IPS-18c (cell line): ENCODE data around the gene CCL4.
"Not testable (repeated sequence)": the region's sequence is repeated elsewhere in the genome, so short reads cannot be mapped to it uniquely, and the experiment has no call there.

Experiments used
- H3K4me3 ChIP-seq: 2 replicates; pipeline ENCODE4 v1.7.0; 2013; ENCODE audit warnings: low read depth, mild to moderate bottlenecking, low read length, moderate library complexity; ENCODE audit not compliant: insufficient read depth
- H3K9me3 ChIP-seq: one replicate; pipeline ENCODE4 v1.6.1; 2013; ENCODE audit warnings: mild to moderate bottlenecking, low read length, moderate library complexity; ENCODE audit not compliant: control insufficient read depth, insufficient read depth

CCL4 gene

DNA sequence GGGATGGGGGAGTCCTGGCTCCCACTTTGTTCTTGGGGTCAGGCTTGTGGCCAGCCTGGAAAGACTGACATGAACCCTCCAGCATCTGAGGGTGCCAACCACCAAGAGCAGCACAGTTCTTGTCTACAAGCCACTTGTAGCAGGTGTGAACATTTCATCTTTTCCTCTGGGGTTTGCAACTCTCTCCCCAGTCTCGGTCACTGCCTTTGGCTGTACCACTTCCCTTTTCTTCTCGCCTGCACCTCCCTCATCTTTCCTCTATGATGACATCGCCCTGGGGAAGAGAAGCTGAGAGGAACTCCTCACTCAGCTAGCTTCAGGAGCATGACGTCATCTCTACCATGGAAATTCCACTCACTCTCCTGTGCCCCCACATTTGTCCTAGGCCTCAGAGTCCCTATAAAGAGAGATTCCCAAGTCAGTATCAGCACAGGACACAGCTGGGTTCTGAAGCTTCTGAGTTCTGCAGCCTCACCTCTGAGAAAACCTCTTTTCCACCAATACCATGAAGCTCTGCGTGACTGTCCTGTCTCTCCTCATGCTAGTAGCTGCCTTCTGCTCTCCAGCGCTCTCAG is at the start of gene CCL4:
TSS of gene CCL4 (plus strand) at position 427 of the 575 bp plus-strand sequence. CDS start at position 506, 79 bp downstream.
- not testable (repeated sequence) for H3K9me3 ChIP-seq, H3K4me3 ChIP-seq

DNA sequence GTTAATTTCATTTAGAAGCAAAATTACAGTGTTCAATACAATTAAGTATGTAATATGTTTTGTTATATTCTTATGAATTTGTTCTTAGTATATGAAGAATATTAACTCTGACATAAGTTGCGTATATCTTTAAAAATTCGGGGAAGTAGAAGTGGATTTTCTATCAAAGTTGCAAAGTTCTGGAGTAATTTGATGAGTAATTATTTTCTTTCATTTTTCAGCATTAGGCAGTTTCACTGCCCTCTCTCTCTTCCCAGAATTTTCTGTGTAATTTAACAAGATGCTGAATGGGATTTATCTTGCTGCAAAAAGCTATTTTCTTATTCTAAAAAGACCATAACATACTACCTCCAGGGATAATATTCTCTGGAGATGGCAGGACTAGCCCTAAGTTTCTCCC is 48.5 kb upstream of the CCL4 start:
- Histone ChIP-seq H3K9me3 (no peaks in the 10 kb centered on the region), H3K4me3 (no peak overlapping the region)

DNA sequence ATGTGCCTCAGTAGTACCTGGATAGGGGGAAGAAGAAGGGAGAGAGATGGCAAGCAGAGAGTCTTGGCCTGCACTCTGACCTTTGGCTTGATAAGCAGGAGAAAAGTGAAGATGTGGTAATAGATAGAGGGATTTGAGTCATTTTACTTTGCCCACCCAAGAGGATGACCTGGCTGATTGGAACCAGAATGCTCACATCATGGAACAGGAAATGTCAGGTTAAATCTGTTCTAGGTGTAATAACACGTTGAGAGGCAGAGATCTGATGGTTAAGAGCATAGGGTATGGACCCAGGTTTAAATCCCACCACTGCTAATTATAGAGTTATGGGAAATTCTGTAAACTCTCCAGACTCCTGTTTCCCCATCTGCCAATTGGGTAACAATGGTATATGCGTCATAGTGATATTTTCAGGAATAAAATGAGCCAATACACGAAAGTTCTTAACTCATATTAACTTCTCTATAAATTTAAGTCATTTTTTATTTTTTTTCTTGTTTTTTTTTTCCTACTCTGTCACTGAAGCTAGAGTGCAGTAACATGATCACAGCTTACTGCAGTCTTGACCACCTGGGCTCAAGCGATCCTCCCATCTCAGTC is 47.6 kb upstream of the CCL4 start:
- H3K4me3 ChIP-seq, result no peak overlapping the region

DNA sequence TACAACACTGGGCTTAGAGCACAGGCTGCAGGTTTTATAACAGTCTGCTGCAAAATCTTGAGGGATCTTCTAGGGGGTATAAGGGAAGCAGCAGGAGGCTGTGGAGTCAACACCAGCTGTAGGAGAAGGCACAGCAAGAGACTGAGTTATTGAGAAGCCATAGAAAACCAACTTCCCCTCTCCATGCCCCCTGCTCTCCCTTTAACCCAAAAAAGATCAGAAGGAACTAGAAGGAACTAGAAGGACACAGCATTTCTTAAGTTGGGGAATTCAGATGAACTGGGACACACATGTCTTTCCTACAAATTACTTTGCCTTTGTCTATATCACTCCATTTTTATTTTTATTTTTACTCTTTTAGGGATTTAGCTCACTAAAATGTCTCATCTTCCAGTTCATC is 45.7 kb upstream of the CCL4 start:
- Histone ChIP-seq H3K9me3 (no peaks in the 10 kb centered on the region), H3K4me3 (no peak overlapping the region)

More for the DNA sequence above, 47.6 kb upstream of the CCL4 start:
- no peaks in the 10 kb centered on the region for H3K9me3 ChIP-seq

DNA sequence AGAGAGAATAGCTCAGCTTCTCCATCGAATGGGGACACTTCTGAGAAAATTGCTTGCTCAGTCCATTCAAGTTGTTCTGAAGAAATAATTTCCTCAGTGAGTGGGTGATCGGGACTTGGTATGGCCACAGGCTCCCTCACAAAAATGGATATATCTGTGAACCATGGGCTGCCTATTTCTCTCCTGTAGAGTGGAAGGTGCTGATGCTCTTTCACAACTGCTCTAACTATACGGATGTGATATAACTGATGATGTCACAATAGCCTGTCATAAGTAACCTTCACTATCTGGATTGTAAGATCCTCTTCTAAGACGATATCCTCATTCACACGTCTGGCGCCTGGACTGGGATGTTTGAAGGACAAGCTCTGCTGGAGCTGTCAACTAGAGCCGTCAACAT is 44.2 kb upstream of the CCL4 start:
- Histone ChIP-seq H3K9me3 (no peaks in the 10 kb centered on the region), H3K4me3 (no peak overlapping the region)

DNA sequence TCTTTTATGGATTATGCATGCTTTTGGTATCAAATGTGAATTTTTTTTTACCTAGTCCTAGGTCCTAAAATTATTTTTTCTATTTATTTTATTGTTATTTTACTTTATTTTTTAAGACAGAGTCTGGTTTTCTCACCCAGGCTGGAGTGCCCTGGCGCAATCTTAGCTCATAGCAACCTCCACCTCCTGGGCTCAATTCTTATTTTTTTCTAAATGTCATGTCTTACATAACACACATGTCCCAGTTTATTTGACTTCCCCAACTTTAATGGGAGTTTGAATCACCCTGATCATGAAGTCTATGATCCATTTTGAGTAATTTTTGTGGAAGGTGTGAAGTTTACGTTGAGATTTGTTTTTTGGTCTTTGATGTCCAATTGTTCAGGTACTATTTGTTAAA is 42.8 kb upstream of the CCL4 start:
- no peaks in the 10 kb centered on the region for H3K9me3 ChIP-seq
- H3K4me3 ChIP-seq, result no peak overlapping the region

DNA sequence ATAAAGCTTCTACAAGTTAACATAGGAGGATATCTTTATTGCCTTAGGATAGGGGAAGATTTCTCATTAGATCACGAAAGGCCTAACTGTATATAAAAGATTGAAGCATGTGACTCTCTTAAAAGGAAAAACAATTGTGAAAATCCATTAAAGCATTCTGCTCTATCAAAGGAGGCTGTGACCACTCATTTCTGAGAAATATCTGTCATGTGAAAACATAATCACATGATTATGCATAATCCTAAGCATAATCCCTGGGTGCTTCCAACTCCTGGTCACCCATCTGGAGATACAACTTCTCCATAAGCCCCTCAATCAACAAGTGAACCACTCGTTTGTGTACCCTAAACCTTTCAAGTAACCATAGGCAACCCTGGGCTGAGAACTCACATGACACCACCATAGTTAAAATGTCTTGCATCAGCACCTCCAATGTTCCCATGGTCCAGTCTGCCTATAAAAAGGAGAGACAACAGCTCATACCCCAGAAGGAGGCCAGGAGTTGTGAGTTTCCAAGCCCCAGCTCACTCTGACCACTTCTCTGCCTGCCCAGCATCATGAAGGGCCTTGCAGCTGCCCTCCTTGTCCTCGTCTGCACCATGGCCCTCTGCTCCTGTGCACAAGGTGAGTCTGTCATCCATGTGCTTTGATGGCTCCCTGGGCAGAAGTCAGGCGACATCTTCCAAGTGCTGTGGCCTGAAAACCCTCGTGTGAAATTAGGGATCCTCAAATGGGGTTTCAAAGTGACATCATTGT is 39.7 kb upstream of the CCL4 start, which contains the start of gene CCL18:
TSS of gene CCL18 (plus strand) at position 487 of the 756 bp plus-strand sequence. CDS start at position 558, 71 bp downstream.
- H3K9me3 ChIP-seq, result no peaks in the 10 kb centered on the region
- H3K4me3 ChIP-seq, result no peak within 1 kb of the TSS

DNA sequence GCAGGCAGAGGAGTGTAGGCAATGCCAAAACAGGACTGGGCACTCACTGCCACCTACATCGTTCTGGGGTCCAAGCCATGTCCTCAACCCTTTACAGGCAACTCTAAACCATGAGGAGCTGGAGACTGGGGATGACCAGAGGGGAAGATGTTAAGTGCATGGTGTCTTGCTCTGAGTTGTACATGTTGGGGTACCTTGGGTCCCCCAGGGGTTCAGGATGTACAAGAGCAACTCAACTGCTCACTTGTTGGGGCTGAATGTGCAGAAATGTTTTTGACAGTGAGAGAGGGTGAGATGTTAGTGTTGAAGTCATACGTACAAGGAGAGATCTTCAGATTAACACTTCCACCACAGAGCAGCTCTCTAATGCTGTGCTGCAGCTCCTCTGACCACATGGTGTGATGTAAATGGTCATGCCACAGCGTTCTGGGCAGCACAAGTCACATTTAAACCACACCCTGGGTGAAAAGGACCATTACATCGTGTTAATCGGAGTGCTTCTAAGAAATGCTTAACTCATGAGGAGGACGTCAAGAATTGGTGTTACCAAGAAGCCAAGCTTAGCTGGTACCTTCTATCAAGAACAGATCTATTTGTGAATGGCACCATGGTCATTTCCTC is 37.2 kb upstream of the CCL4 start:
- Histone ChIP-seq H3K4me3 (no peak overlapping the region), H3K9me3 (no peaks in the 10 kb centered on the region)

DNA sequence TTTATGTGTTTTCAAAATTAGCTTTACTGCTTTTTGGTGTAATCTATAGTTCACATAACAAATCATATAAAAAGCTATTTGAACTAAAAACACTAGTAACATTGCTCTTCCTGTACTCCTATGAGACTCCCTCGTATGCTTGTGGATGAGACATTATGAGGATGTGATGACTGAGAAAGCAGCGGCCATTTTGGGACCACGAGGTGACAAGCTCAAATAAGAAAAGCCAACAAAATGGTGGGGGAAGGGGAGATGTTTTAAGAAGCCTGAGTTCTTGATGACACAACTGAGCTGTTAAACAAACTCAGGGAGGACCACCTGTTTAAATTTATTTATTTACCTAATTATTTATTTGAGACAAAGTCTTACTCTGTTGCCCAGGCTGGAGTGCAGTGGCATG is 35.1 kb upstream of the CCL4 start:
- H3K9me3 ChIP-seq, result no peaks in the 10 kb centered on the region
- H3K4me3 ChIP-seq, result no peak overlapping the region

DNA sequence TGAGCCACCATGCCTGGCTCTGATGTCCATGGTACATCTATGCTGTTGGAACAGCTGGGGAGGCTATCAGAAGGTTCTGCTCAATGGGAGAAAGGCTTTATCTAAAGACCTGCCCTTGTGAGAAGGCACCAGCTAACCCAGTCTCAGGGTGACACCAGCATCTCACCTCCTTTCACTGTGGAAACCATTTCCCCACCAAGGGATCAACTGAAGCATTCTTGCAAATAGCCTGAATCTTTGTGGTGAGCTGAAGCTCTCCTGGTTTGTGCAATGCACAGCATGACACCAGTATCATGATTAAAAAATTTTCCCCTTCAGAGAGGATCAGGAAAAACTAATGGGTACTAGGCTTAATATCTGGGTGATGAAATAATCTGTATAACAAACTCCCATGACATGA is 34.5 kb upstream of the CCL4 start:
- Histone ChIP-seq H3K9me3 (no peaks in the 10 kb centered on the region), H3K4me3 (no peak overlapping the region)

DNA sequence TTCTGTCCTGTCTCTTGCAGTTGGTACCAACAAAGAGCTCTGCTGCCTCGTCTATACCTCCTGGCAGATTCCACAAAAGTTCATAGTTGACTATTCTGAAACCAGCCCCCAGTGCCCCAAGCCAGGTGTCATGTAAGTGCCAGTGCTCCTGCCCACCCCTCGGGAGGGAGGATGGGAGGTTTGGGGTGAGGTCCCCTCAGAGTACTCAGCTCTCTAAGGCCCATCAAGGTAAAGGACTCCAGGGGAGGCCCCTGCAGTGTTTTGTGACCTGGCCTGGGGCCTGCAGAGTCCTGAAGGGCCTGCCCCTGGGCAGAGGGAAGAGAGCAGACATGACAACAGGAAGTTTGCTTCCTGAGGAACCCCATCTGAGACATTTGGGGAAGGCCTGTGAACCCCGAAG is 33.2 kb upstream of the CCL4 start:
- no peaks in the 10 kb centered on the region for H3K9me3 ChIP-seq
- no peak overlapping the region for H3K4me3 ChIP-seq

DNA sequence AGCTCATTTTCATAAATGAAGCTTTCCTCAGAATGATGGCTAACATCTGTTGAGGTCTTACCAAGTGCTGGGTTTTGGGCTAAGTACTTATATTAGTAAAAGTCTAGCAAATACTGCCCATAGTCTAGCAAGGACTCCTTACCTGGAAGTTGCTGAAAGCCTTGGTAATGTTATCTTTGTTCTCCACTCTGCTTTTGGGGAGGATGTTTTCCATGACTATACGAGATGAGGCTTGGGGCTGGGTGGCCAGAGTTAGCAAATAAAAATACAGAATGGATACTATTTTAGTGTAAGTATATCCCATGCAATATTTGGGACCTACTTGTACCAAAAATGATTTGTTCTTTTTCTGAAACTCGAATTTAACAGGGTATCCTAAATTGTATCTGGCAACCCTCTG is 31.9 kb upstream of the CCL4 start:
- no peak overlapping the region for H3K4me3 ChIP-seq
- H3K9me3 ChIP-seq, result no peaks in the 10 kb centered on the region

DNA sequence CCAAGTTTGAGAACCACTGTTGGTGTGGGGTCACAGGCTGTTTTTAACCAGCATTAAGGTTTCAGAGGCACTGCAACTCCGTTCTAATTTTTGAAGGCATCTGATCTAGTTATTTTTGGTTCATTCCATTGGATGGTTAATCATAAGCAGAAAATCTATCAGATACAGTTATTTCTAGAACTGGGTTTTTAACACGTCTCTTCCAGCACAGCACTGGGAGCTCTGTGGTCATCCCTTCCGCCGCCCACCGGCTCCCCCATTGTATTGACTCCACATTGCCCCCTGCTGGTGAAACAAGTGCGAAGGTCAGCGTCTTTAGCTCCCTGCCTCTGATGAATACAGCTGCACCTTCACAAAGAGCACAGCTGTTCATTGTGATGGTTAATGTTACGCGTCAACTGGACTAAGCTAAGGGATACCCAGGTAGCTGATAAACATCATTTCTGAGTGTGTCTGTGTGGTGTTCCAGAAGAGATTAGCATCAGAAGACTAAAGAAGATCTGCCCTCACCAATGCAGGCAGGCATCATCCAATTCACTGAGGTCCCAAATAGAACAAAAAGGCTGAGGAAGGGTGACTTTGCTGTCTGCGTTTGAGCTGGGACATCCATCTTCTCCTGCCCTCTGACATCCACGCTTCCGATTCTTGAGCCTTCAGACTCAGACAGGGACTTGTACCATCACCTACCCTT is 31.1 kb upstream of the CCL4 start:
- H3K4me3 ChIP-seq, result no peak overlapping the region
- no peaks in the 10 kb centered on the region for H3K9me3 ChIP-seq

DNA sequence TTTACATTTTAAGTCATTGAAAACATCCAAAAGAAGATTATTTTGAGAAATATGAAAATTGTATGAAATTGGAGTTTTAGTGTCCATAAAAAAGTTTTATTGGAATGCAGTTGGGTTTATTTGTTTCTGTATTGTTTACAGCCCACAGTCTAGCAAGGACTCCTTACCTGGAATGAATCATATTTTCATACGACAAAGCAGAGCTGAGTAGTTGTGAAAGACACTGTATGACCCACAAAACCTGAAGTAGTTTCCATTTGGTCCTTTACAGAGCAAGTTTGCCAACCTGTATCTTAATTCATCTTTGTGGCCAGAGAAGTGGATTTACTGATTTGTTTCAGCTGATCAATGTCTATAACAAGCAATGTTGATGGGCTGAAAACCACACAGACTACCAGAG is 29.3 kb upstream of the CCL4 start:
- Histone ChIP-seq H3K9me3 (no peaks in the 10 kb centered on the region), H3K4me3 (no peak overlapping the region)

DNA sequence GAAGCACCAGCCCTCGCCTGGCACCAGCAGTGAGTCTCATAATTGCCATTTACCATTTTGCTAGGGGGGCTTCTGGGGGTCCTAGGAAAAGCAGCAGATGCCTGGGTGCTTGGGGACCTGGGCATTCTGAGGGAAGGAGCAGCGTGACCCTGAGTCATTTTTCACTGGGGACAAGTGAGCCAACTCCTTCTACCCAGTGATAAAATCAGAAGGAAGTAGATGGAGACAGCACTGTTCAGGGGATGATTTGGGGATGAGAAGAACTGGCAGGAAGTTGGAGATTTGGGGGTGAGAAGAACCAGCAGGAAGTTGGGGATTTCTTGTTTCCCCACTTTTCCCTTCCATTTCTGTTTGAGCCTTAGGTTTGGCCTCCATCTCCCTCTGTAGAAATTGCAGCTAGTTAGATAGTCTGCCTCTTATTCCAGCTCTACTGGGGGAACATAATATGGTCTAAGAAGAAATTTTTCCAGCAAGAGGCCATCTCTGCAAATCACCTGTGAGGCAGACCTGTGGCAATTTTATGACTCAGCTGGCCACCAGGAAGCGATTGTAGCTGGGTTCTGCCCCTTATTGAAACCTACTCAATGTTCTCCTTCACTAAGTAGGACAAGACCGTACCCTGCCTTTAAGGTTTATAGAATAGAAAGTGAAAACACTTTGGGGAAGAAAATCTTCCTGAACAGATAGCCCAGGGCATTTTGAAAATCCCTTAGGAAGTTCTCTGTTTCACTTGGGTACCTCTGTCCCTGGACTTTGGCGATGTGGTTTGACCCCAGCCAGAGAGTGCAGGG is 21.8 kb upstream of the CCL4 start:
- H3K9me3 ChIP-seq, H3K4me3 ChIP-seq: not testable (repeated sequence)

DNA sequence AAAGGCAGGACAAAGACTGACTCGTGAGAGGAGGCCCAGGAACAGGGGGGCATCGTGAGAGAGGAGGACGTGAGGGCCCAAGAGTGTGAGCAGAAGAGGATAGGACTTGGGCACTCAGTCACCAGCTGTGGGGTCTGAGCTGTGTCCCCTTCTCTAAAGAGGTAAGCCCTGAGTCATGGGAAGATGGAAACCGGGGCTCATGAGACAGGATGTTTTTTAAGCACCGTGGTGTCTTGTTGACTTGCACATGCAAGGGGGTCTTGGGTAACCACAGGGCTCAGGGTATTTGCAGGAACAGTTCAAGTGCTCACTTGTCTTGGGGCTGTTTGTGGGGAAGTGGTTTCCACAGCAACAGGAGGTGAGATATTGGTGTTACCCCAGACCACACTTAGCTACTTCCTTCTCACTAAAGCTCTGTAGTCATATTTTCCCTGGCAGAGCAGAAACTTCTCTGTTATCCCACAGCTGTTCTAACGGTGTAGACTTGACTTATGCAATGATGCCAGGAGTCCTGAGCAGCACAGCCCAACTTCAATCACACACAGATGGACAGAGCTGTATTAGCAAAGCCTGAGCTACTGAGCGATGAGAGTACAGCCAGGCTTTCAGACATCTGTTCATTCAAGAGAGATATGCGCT is 21.0 kb upstream of the CCL4 start:
- H3K9me3 ChIP-seq, H3K4me3 ChIP-seq: not testable (repeated sequence)
